Lung (tissue), 12 donors: ENCODE data around the gene NDUFA5. TPM values are rescaled to one million over a fixed set of nuclear protein-coding genes. Genes with fewer than 3 reads are reported as not detected.
"Not testable (repeated sequence)": the region's sequence is repeated elsewhere in the genome, so short reads cannot be mapped to it uniquely, and the experiment has no call there.

Source experiments
- ATAC-seq: fragments of 200-7000 bp; cut with Tn5 transposase; one replicate; pipeline ENCODE4 v1.9.1; 2020; ENCODE audit warnings: moderate number of reproducible peaks; ENCODE audit not compliant: insufficient read depth, low FRiP score
- DNase-seq, 3 donors: peaks; one replicate each; pipeline ENCODE4 v3.0.0-alpha.2; 2013 to 2017
- H3K27ac ChIP-seq, 2 donors: one replicate each; pipeline ENCODE4 v1.5.1; 2013; ENCODE audit warnings: mild to moderate bottlenecking in 2 of 2, moderate library complexity in 2 of 2, control low read depth in 1 of 2, inconsistent platforms in 1 of 2, low read depth in 1 of 2, low read length in 1 of 2
- H3K27me3 ChIP-seq, 3 donors: one replicate each; pipeline ENCODE4 v1.5.1; 2013; ENCODE audit warnings: low read length in 2 of 3; ENCODE audit not compliant: control insufficient read depth in 3 of 3, insufficient read depth in 3 of 3
- H3K36me3 ChIP-seq, 4 donors: one replicate each; pipeline ENCODE4 v1.5.1; 2013; ENCODE audit warnings: low read length in 4 of 4, mild to moderate bottlenecking in 1 of 4, moderate library complexity in 1 of 4; ENCODE audit not compliant: control insufficient read depth in 4 of 4, insufficient read depth in 4 of 4
- H3K4me1 ChIP-seq, 5 donors: one replicate each; pipeline ENCODE4 v1.5.1; 2013; ENCODE audit warnings: low read length in 5 of 5, mild to moderate bottlenecking in 2 of 5, moderate library complexity in 1 of 5; ENCODE audit not compliant: control insufficient read depth in 5 of 5, insufficient read depth in 5 of 5
- H3K4me3 ChIP-seq: one replicate; pipeline ENCODE4 v1.5.1; 2013; ENCODE audit warnings: mild to moderate bottlenecking, control low read depth, moderate library complexity
- H3K9ac ChIP-seq, 2 donors: one replicate each; pipeline ENCODE4 v1.5.1; 2013; ENCODE audit warnings: low read length in 2 of 2, control low read depth in 1 of 2; ENCODE audit not compliant: insufficient read depth in 1 of 2
- H3K9me3 ChIP-seq, 4 donors: one replicate each; pipeline ENCODE4 v1.5.1; 2013; ENCODE audit warnings: low read length in 3 of 4, mild to moderate bottlenecking in 1 of 4, moderate library complexity in 1 of 4; ENCODE audit not compliant: control insufficient read depth in 4 of 4, insufficient read depth in 3 of 4
- CTCF ChIP-seq: IDR thresholded peaks from 2 replicates; pipeline ENCODE4 v1.5.1; 2012; ENCODE audit warnings: mild to moderate bottlenecking; ENCODE audit errors: control extremely low read depth, extremely low read depth
- WGBS, 2 donors: extraction: QIAGEN DNeasy Blood & Tissue Kit; methylation state at CpG; one replicate each; pipeline ENCODE4 v1.1.7; 2013; 5-methylcytosine and 5-hydroxymethylcytosine counted together
- polyA plus RNA-seq, 2 donors: library from polyadenylated mRNA; stranded (reverse); fragments of 200-250 nt; gene quantifications; one replicate each; pipeline ENCODE4 v1.2.1, GENCODE V29; 2013
- total RNA-seq, 2 donors: library from RNA; depleted of rRNA in 1 of 2; stranded (reverse); fragments of >200 nt in 1 of 2; gene quantifications; one replicate each; pipeline ENCODE4 v1.2.1, GENCODE V29; 2014 to 2021
- donor health status: control.
- donor health status: control.
- donor health status: Bipolar disorder and iron deficiency.
- donor health status: healthy.
- donor health status: DM: yes; HTN: yes; CAD: no.

NDUFA5 gene
- total and polyA plus RNA-seq, 4 donors: 36.5 to 104 (median 66.7) TPM

- 94 to 96% methylated on average over 6 of the region's 7 CpGs for WGBS, 2 donors
These were observed 31.1 kb downstream of the NDUFA5 start for GRCh38 chr7:123526533-123526932.

GRCh38 chr7:123522066-123522465 is 35.6 kb downstream of the NDUFA5 start:
- TF ChIP-seq CTCF: no peak
- Histone ChIP-seq H3K4me1 (no peaks in the 10 kb centered on the region), H3K9ac (no peak overlapping the region), H3K9me3 (no peaks in the 10 kb centered on the region), H3K27me3 (no peaks in the 10 kb centered on the region), H3K36me3 (no peaks in the 10 kb centered on the region), H3K4me3 (no peak overlapping the region), H3K27ac (peak overlapping the region in 1 of 2 donors; percentile 31)
- 65 to 70% methylated on average over 2 of the region's 2 CpGs for WGBS, 2 donors
- ATAC-seq (no peak), DNase-seq (no peak)

More at GRCh38 chr7:123526533-123526932, 31.1 kb downstream of the NDUFA5 start:
- H3K27ac ChIP-seq, H3K36me3 ChIP-seq, H3K9ac ChIP-seq, H3K27me3 ChIP-seq, H3K9me3 ChIP-seq, H3K4me1 ChIP-seq, H3K4me3 ChIP-seq, ATAC-seq, DNase-seq: not testable (repeated sequence)

GRCh38 chr7:123505221-123505620 is 52.4 kb downstream of the NDUFA5 start:
- WGBS, 2 donors: 95 to 98% methylated on average over 2 of the region's 2 CpGs
- no peaks in the 10 kb centered on the region for H3K27me3 ChIP-seq
- no peaks in the 10 kb centered on the region for H3K36me3 ChIP-seq
- no peaks in the 10 kb centered on the region for H3K4me1 ChIP-seq
- H3K4me3 ChIP-seq: no peak overlapping the region
- DNase-seq (no peak), ATAC-seq (no peak)
- no peak for TF ChIP-seq CTCF
- no peak overlapping the region for H3K27ac ChIP-seq
- H3K9ac ChIP-seq: no peak overlapping the region
- H3K9me3 ChIP-seq: peaks cover 0 to 8% (median 0%) of the 10 kb centered on the region in 4 donors

GRCh38 chr7:123502201-123502600 is 55.4 kb downstream of the NDUFA5 start:
- ATAC-seq (no peak), DNase-seq (no peak)
- Histone ChIP-seq H3K4me3 (no peak overlapping the region), H3K9me3 (peaks cover 0 to 8% (median 0%) of the 10 kb centered on the region in 4 donors), H3K36me3 (no peaks in the 10 kb centered on the region), H3K4me1 (peaks cover 0 to 7% (median 0%) of the 10 kb centered on the region in 5 donors), H3K27me3 (no peaks in the 10 kb centered on the region), H3K9ac (no peak overlapping the region), H3K27ac (no peak overlapping the region)
- WGBS, 2 donors: 95 to 97% methylated on average over 5 of the region's 5 CpGs
- no peak for TF ChIP-seq CTCF
